Fibroblast of villous mesenchyme (primary cell): ENCODE results near the gene ARHGEF4. TPM values are rescaled to one million over a fixed set of nuclear protein-coding genes. Genes with fewer than 3 reads are reported as not detected.

Experiments used
- DNase-seq: peaks from one replicate; pipeline ENCODE4 v3.0.0-alpha.2; 2010; ENCODE audit warnings: low read depth
- H3K4me3 ChIP-seq: 2 replicates; pipeline ENCODE4 v1.5.1; 2011; ENCODE audit warnings: low read depth, mild to moderate bottlenecking, low read length
- CTCF ChIP-seq: IDR thresholded peaks from 2 replicates; pipeline ENCODE4 v1.5.1; 2012; ENCODE audit warnings: low read depth, mild to moderate bottlenecking, low read length; ENCODE audit not compliant: insufficient read depth
- total RNA-seq: library from RNA; depleted of rRNA; stranded (reverse); fragments of >200 nt; gene quantifications from 2 replicates; pipeline ENCODE4 v1.2.3, GENCODE V29; 2012

ARHGEF4 gene
- total RNA-seq, 1 donor = 0.86 TPM

GRCh38 chr2:131054488-131054887 lies 217.8 kb downstream of the ARHGEF4 start:
- H3K4me3 ChIP-seq = no peak overlapping the region
- TF ChIP-seq CTCF = no peak
- no peak for DNase-seq

GRCh38 chr2:131055169-131056065 lies 218.7 kb downstream of the ARHGEF4 start:
- H3K4me3 ChIP-seq = no peak overlapping the region

GRCh38 chr2:131056204-131056931 lies 219.7 kb downstream of the ARHGEF4 start:
- DNase-seq = no peak
- TF ChIP-seq CTCF = no peak
- no peak overlapping the region for H3K4me3 ChIP-seq

More at GRCh38 chr2:131055169-131056065, 218.7 kb downstream of the ARHGEF4 start:
- no peak for TF ChIP-seq CTCF
- DNase-seq = no peak

GRCh38 chr2:131056932-131057287 lies 220.2 kb downstream of the ARHGEF4 start:
- no peak for DNase-seq
- no peak overlapping the region for H3K4me3 ChIP-seq
- no peak for TF ChIP-seq CTCF

- no peak overlapping the region for H3K4me3 ChIP-seq
- no peak for DNase-seq
- TF ChIP-seq CTCF = no peak
Measured at GRCh38 chr2:131058214-131058843, 221.6 kb downstream of the ARHGEF4 start.

- no peak for TF ChIP-seq CTCF
- DNase-seq = no peak
- no peak overlapping the region for H3K4me3 ChIP-seq
Measured at GRCh38 chr2:131058920-131059319, 222.2 kb downstream of the ARHGEF4 start.
